ENCODE results near the gene GPC1. TPM values are rescaled to one million over a fixed set of nuclear protein-coding genes. Genes with fewer than 3 reads are reported as not detected.

The GPC1 gene
- total and polyA plus RNA-seq, 2 of the 4 experiments (the other 2 are of a cell fraction): 16.0 to 211 TPM

GRCh38 chr2:240463866-240464481 is 28.5 kb downstream of the GPC1 start:
- Histone ChIP-seq H3K9me1 (ENCODE audit: insufficient read depth, low read length) (peaks cover 4% of the 10 kb centered on the region; the same call in 1 of the 2 replicates), H3K4me1 (ENCODE audit: control insufficient read depth, insufficient read depth, low read length) (no peaks in the 10 kb centered on the region), H2BK5ac (ENCODE audit: low read depth, low read length, poor library complexity, severe bottlenecking) (no peak overlapping the region), H3K36me3 (ENCODE audit: control insufficient read depth, insufficient read depth, low read length) (peaks cover 43% of the 10 kb centered on the region), H3K23ac (ENCODE audit: low read depth, low read length) (no peak overlapping the region), H3K79me1 (ENCODE audit: low read depth in 1 of 2, low read length in 2 of 2) (0 out of 4 replicates have a peak, but pooled peaks cover 0 to under 1% of the 10 kb centered on the region in 2 experiments), H3K27ac (ENCODE audit: insufficient read depth, low read length) (no peak overlapping the region), H2AK9ac (replicated peaks; ENCODE audit: low read depth, low read length, poor library complexity) (no peak overlapping the region), H3K4me3 (ENCODE audit: insufficient read depth, low read depth, low read length) (no peak overlapping the region), H2BK20ac (ENCODE audit: low read depth, low read length) (no peak overlapping the region), H3K27me3 (ENCODE audit: control insufficient read depth, insufficient read depth, low read length) (no peaks in the 10 kb centered on the region), H3K56ac (ENCODE audit: extremely low read depth, insufficient read depth, low read length) (no peak overlapping the region), H2AK5ac (ENCODE audit: low read depth, low read length) (no peak overlapping the region), H2AFZ (replicated peaks; ENCODE audit: low read length, poor library complexity) (no peak overlapping the region), H3K4ac (ENCODE audit: low read depth, low read length) (no peak overlapping the region), H4K91ac (ENCODE audit: insufficient read depth, low read depth, low read length) (no peak overlapping the region), H2BK15ac (ENCODE audit: low read depth, low read length) (no peak overlapping the region), H2BK120ac (ENCODE audit: low read depth, low read length) (no peak overlapping the region), H4K8ac (ENCODE audit: low read depth in 2 of 2, low read length in 2 of 2) (no peak overlapping the region), H3K9ac (ENCODE audit: low read depth, low read length) (no peak overlapping the region), H3K14ac (replicated peaks; ENCODE audit: low read depth, low read length) (no peak overlapping the region), H3K18ac (ENCODE audit: low read depth, low read length) (no peak overlapping the region), H3K4me2 (ENCODE audit: low read depth, low read length) (no peak overlapping the region), H3K9me3 (ENCODE audit: control insufficient read depth, insufficient read depth, low read length) (no peaks in the 10 kb centered on the region), H4K20me1 (ENCODE audit: insufficient read depth, low read length) (peaks cover 9% of the 10 kb centered on the region), H4K5ac (ENCODE audit: low read depth, low read length) (no peak overlapping the region)
- no peak for TF ChIP-seq MAFK (IDR thresholded peaks at IDR 0.05; ENCODE audit: low read depth, low read length)
- no peak for TF ChIP-seq RFX5 (IDR thresholded peaks at IDR 0.05; ENCODE audit: low read depth, low read length)
- TF ChIP-seq CEBPB (IDR thresholded peaks at IDR 0.05; ENCODE audit: low read depth, low read length): no peak
- TF ChIP-seq CHD1 (IDR thresholded peaks at IDR 0.05; ENCODE audit: low read depth, low read length): no peak
- TF ChIP-seq NFE2L2 (IDR thresholded peaks at IDR 0.05; ENCODE audit: low read depth, low read length): no peak
- no peak for TF ChIP-seq RAD21 (IDR thresholded peaks at IDR 0.05; ENCODE audit: low read length)
- TF ChIP-seq ELK1 (IDR thresholded peaks at IDR 0.05; ENCODE audit: borderline replicate concordance, low read depth, low read length): no peak
- TF ChIP-seq USF2 (IDR thresholded peaks at IDR 0.05; ENCODE audit: low read depth, low read length): no peak
- TF ChIP-seq RCOR1 (IDR thresholded peaks at IDR 0.05; ENCODE audit: insufficient replicate concordance, low read length): no peak
- TF ChIP-seq FOS (IDR thresholded peaks at IDR 0.05; ENCODE audit: low read depth, low read length): no peak
- no peak for TF ChIP-seq SMC3 (IDR thresholded peaks at IDR 0.05; ENCODE audit: low read depth, low read length)
- TF ChIP-seq POLR2A (IDR thresholded peaks at IDR 0.05; ENCODE audit: low read depth, low read length): no peak
- no peak for TF ChIP-seq CTCF (conservative IDR thresholded peaks at IDR 0.05; ENCODE audit: low read depth, low read length)
- no peak for TF ChIP-seq MAZ (IDR thresholded peaks at IDR 0.05; ENCODE audit: borderline replicate concordance, low read depth, low read length)
- TF ChIP-seq MXI1 (IDR thresholded peaks at IDR 0.05; ENCODE audit: borderline replicate concordance, low read depth, low read length): no peak
- no peak for TF ChIP-seq BHLHE40 (IDR thresholded peaks at IDR 0.05; ENCODE audit: low read depth, low read length)
- in situ Hi-C loops (cut with MboI; ENCODE audit: low sequenced_read_pairs): no loop called here
- no TSS peak for BruUV-seq (replicated peaks)
- ChIA-PET CTCF (no interaction called here), POLR2A (ENCODE audit: unreplicated experiment) (no interaction called here)
- no peak for DNase-seq
- no peak for ATAC-seq (ENCODE audit: low read depth)
- intact Hi-C loops (cut with micrococcal nuclease): no loop called here
- dilution Hi-C loops (cut with HindIII; ENCODE audit: low sequenced_read_pairs, unreplicated experiment): no loop called here
- WGBS, 2 experiments (ENCODE audit: extremely low coverage in 2 of 2, insufficient read length in 1 of 2): 96% methylated on average over 10 of the region's 21 CpGs; no CpG with 5 or more reads in 1 of the 2 experiments
